ENCODE measurements around the gene ZCCHC2.

DNA sequence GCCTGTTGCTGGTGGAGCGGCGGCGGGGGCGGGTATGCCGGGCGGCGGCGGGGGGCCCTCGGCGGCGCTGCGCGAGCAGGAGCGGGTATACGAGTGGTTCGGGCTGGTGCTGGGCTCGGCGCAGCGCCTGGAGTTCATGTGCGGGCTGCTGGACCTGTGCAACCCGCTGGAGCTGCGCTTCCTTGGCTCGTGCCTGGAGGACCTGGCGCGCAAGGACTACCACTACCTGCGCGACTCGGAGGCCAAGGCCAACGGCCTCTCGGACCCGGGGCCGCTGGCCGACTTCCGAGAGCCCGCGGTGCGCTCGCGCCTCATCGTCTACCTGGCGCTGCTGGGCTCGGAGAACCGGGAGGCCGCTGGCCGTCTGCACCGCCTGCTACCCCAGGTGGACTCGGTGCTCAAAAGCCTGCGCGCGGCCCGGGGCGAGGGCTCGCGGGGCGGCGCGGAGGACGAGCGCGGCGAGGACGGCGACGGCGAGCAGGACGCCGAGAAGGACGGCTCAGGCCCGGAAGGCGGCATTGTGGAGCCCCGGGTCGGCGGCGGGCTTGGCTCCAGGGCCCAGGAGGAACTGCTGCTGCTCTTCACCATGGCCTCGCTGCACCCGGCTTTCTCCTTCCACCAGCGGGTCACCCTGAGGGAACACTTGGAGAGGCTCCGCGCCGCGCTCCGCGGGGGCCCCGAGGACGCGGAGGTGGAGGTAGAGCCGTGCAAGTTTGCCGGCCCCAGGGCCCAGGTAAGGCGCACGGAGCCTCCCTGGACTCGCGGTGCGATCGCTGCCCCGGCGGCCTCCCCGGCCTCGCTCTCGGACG lies 1.0 kb downstream of the ZCCHC2 start:
- no peak for TF ChIP-seq EZH2phosphoT487 (conservative IDR thresholded peaks at IDR 0.05; ENCODE audit: low read length)
- TF ChIP-seq, protein P1, sequence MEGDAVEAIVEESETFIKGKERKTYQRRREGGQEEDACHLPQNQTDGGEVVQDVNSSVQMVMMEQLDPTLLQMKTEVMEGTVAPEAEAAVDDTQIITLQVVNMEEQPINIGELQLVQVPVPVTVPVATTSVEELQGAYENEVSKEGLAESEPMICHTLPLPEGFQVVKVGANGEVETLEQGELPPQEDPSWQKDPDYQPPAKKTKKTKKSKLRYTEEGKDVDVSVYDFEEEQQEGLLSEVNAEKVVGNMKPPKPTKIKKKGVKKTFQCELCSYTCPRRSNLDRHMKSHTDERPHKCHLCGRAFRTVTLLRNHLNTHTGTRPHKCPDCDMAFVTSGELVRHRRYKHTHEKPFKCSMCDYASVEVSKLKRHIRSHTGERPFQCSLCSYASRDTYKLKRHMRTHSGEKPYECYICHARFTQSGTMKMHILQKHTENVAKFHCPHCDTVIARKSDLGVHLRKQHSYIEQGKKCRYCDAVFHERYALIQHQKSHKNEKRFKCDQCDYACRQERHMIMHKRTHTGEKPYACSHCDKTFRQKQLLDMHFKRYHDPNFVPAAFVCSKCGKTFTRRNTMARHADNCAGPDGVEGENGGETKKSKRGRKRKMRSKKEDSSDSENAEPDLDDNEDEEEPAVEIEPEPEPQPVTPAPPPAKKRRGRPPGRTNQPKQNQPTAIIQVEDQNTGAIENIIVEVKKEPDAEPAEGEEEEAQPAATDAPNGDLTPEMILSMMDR (IDR thresholded peaks at IDR 0.05; ENCODE audit: insufficient read depth, low read length, poor library complexity, severe bottlenecking), result no peak

Measured in SU-DHL-6 (cell line).